M059J (cell line): ENCODE measurements around the gene MTERF1. TPM values are rescaled to one million over a fixed set of nuclear protein-coding genes. Genes with fewer than 3 reads are reported as not detected.
A peak's percentile ranks its signal among the peaks of the same experiment; 100 is the strongest.
"Not testable (repeated sequence)": the region's sequence is repeated elsewhere in the genome, so short reads cannot be mapped to it uniquely, and the experiment has no call there.

Source experiments
- DNase-seq: peaks from one replicate; pipeline ENCODE4 v3.0.0-alpha.2; 2012; ENCODE audit warnings: low read depth
- total RNA-seq: library from RNA; depleted of rRNA; stranded (reverse); fragments of >200 nt; shearing (Covaris generic); gene quantifications from 2 replicates; pipeline ENCODE4 v1.2.3, GENCODE V29; 2014; rRNA removed

The MTERF1 gene
- 9.3 and 14.7 TPM in 2 replicates for total RNA-seq

DNA sequence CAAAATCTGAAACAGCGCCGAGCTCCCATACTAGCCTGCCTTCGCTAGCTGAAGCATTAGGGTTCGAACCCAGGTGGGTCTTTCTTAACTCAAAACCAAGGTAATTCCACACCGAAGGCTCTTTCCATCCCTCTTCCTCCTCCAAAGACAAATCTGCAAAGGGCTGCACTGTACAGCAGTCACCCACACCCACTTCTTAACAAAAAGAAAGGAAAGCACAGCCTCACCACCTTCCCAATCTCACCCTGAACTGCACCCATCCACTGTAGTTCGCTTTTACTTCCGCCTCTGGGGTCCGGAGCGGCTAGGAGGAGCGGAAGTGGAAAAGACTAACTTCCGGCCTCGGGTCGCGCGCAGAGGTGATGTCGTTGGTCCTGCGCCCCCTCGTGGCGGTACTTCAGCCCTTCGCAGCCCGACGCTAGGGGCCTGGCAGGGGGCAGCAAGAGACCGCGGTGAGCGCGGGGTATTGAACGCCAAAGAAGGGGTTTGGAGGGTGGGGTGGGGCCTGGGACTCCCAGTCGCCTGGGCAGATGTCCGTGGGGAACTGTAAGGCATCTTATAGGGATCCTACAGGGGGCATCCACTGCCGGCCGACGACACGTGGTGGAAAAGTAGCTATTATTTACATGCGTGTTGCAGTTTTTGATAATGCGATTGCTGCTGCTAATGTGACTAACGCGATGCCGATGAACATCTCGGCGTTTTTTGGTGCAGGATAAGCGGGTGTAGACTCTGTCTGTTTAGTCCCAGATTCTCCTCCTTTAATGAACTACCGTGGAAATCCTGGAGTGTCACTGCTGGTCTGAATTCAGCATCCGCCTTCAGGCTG, at the start of gene MTERF1:
MTERF1 (minus strand) TSS at position 290 of the 829 bp plus-strand sequence. CDS start 619 bp downstream, outside the sequence.
- peak; percentile 91 for DNase-seq

- peak; percentile 44 for DNase-seq
These were observed 49.0 kb upstream of the MTERF1 start for GRCh38 chr7:91929463-91929862.

GRCh38 chr7:91927912-91928311, 47.4 kb upstream of the MTERF1 start:
- no peak for DNase-seq

GRCh38 chr7:91922857-91923256, 42.4 kb upstream of the MTERF1 start:
- DNase-seq, result peak; percentile 40

DNA sequence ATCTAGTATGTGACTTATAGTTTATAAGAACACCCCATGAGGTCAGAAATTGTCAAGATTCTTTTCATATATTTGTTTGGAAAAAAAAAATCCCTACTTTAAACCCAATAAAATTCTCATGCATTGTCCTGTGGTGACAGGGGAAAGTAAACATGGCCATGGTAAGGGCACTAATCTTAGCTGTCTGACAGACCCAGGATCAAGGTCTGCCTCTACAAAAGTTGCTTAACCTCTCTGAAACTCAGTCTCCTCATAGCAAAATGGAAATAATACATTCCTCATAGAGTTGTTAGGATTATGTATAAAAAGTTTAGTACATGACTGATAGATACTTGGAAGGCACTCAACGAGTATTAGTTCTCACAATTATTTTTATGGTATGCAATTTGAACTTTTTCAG, 37.9 kb upstream of the MTERF1 start:
- DNase-seq, result peak; percentile 10

DNA sequence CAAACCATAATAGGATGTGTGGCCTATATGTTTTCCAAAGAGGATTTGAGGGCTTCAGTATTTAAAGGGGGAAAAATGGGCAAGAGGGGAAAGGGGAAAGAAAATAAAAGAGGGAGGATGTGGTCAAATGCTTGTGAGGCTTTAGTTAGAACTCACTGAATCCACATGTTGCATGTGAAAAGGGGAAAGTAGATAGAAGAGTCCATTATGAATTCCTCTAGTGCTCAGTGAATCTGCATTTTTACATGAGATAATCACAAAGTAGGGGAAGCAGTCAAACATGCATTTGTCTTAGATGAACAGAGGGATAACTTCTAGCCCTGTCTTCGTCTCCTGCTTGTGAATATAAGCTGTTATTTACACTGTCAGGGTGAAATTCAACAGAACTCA, 35.5 kb upstream of the MTERF1 start:
- DNase-seq, result no peak

DNA sequence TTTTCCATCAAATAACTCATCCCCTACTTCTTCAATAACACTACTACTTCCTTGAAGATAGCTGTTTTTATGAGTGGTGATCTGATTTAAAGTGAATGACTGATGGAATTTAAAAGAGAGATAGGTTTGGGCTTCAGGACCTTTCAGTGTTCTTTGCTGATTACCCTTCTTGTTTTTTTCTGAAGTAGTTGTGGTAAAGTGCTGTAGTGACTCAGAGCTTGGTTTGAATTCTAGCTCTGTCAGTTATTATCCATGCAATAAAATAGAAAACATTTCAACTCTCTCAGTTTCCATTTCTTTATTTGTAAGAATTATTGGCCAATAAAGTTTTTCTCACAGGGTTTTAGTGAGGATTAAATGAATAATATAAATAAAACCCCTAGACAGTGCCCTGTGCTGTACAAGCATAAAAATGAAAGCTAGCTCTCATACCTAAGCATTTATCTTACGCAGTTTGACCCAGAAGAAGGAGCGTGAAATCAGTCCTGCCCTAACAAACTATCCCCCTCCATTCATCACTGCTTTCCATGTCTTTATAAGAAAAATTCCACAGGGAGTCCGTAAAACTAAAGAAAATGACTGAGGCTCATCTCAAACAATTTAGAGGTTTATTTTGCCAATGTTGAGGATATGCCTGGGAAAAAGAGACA, 35.0 kb upstream of the MTERF1 start:
- peak; percentile 69 for DNase-seq

DNA sequence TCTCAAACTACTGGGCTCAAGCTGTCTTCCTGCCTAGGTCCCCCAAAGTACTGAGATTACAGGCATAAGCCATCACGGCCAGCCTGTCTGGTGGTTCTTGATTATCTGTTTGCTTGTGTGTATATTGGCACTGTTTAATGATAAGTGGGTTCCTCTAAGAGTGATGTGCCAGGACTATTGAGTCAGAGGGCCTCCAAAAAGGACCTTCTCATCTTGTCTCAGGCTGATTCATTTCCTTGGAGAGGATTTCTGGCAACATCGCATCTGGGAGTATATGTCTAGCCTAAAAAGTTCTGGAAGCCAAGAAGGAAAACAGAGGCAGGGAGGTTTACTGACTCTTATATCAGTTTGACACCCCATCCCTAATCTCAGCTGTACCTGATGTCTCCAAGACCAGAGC, 33.1 kb upstream of the MTERF1 start:
- DNase-seq, result peak; percentile 52

- DNase-seq, result peak; percentile 66
These were observed 32.0 kb upstream of the MTERF1 start for GRCh38 chr7:91912494-91912893.

DNA sequence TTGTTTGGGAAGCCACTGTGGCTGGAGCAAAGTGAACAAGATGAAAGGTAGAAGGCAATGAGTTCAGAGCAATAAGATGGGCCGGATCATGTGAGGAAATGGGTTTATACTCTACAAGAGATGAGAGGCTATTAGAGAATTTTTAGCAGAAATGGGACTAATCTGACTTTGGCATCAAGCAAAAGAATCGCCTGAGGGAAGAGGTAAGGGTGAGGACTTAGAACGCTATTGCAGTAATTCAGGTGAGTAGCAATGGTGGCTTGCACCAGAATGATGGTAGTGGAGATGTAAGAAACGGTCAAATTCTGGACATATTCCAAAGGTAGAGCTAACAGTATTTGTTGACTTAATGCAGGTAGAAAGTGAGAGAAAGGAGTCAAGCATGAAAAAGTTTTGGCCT, 30.6 kb upstream of the MTERF1 start:
- DNase-seq, result no peak

GRCh38 chr7:91910171-91910570, 29.7 kb upstream of the MTERF1 start:
- DNase-seq, result no peak

- DNase-seq, result no peak
These were observed 19.1 kb upstream of the MTERF1 start for GRCh38 chr7:91899563-91899962.

DNA sequence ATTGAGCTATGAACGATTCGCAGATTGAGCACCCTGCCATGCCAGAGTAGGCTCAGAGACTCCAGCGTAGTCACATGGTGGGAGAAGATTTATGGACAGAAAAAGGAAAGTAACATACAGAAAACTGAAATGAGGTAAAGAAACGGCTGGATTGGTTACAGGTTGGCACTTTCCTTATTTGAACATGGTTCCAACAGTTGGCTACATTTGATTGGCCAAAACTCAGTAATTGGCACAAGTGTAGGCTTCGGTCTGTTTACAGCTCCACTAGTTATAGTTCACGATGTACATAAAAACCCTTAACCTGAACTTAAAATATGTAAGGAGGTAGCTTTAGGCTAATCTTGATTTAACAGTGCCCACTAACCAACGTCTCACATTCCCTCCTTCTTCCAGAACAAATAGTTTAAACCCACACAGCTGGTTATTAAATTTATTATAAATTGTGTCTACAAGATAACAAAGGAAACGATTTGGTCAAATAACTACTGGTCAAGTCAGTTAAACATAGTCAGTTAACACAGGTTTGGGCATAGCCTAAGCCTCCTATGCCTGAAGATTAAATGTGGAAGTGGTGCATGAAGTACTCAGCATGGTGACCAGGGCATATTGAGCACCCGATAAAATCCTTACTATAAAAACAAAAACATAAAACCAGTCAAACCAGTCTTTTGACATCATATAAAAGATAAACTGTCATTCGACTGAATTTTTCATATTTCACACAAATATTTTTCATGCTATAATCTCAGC, 17.9 kb upstream of the MTERF1 start:
- DNase-seq, result no peak

DNA sequence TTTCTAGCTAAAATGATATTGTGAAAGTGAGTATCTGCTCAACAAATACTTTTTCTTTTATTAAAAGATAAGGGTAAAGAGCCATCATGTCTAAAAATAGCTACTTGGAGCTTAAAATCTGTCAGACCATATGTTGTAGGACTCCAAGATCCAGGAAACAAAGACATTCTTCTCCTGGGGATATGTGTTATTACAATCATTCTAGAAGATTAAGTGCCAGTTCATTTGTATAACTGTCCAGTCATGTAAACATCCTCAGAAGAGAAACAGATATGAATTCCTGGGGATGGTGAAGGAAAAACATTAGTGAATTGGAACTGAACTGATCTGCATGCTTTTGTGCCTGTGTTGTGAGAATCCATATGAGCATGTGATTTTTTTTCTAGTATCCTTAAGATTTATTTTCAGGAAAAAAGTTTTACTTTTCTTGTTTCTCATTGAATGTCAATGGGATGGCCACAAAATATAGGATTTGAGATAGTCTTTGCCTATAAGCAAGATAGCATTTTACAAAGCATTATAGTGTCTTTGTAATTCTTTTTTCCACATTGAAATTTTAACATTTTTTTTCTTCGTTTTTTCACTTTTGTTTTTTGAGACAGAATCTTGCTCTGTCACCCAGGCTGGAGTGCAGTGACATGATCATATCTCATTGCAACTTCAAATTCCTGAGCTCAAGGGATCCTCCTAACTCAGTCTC, 14.4 kb upstream of the MTERF1 start:
- peak; percentile 19 for DNase-seq

GRCh38 chr7:91893699-91894098, 13.2 kb upstream of the MTERF1 start:
- DNase-seq, result not testable (repeated sequence)

- peak; percentile 81 for DNase-seq
These were observed 12.4 kb upstream of the MTERF1 start for GRCh38 chr7:91892821-91893340.

GRCh38 chr7:91892099-91892705, 11.7 kb upstream of the MTERF1 start:
- peak; percentile 35 for DNase-seq

GRCh38 chr7:91888271-91889175, 8.0 kb upstream of the MTERF1 start:
- DNase-seq, result not testable (repeated sequence)

DNA sequence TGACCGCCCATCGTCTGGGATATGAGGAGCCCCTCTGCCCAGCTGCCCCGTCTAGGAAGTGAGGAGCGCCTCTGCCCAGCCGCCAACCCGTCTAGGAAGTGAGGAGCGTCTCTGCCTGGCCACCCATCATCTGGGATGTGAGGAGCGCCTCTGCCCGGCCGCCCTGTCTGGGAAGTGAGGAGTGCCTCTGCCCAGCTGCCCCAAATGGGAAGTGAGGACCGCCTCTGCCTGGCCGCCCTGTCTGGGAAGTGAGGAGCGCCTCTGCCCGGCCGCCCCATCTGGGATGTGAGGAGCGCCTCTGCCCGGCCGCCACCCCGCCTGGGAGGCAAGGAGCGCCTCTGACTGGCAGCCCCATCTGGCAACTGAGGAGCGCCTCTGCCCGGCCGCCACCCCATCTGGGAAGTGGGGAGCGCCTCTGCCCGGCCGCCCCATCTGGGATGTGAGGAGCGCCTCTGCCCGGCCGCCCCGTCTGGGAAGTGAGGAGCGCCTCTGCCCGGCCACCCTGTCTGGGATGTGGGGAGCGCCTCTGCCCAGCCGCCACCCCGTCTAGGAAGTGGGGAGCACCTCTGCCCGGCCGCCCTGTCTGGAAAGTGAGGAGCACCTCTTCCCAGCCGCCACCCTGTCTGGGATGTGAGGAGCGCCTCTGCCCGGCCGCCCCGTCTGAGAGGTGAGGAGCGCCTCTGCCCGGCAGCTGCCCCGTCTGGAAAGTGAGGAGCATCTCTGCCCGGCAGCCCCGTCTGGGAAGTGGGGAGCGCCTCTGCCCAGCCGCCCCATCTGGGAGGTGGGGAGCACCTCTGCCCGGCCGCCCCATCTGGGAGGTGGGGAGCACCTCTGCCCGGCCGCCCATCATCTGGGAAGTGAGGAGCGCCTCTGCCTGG, 7.1 kb upstream of the MTERF1 start:
- not testable (repeated sequence) for DNase-seq
